Measurements from ENCODE around the gene ZG16B.

Gene ZG16B

GRCh38 chr16:2867987-2868789 lies 38.1 kb downstream of the ZG16B start:
- peak; percentile 94 to 95 for DNase-seq

GRCh38 chr16:2871926-2872325 lies 41.8 kb downstream of the ZG16B start:
- DNase-seq = no peak

GRCh38 chr16:2874032-2874911 lies 44.2 kb downstream of the ZG16B start:
- DNase-seq = no peak

- peak; percentile 84 to 88 for DNase-seq
These were observed 44.8 kb downstream of the ZG16B start for GRCh38 chr16:2874912-2875362.

GRCh38 chr16:2879854-2880508 lies 49.9 kb downstream of the ZG16B start:
- DNase-seq = no peak
